Stimulated activated naive CD8-positive, alpha-beta T cell treated with anti-CD3 and anti-CD28 coated beads, Interleukin-15, Interleukin-2, amounts not matched to agents 100 U/mL and 50 U/mL, for 24 hours (primary cell): ENCODE results near the gene MEX3D.

Experiments
- ATAC-seq: fragments of 150-1000 bp; cut with Tn5 transposase; one replicate; pipeline ENCODE4 v1.10.0; 2021
- DNase-seq: peaks from one replicate; pipeline ENCODE4 v3.0.0; 2021

The MEX3D gene

GRCh38 chr19:1518471-1518870, 49.7 kb downstream of the MEX3D start:
- ATAC-seq: no peak
- no peak for DNase-seq

- ATAC-seq: no peak
These were observed 51.8 kb downstream of the MEX3D start for GRCh38 chr19:1516395-1516753.

GRCh38 chr19:1514986-1515721, 53.0 kb downstream of the MEX3D start:
- ATAC-seq (no peak), DNase-seq (no peak)

More at GRCh38 chr19:1516395-1516753, 51.8 kb downstream of the MEX3D start:
- DNase-seq: no peak

GRCh38 chr19:1514295-1514661, 53.8 kb downstream of the MEX3D start:
- DNase-seq (no peak), ATAC-seq (no peak)

GRCh38 chr19:1513499-1514294, 54.4 kb downstream of the MEX3D start:
- ATAC-seq: peak; percentile 51
- peak; percentile 83 for DNase-seq

- peak; percentile 85 for DNase-seq
- ATAC-seq: peak; percentile 88
These were observed 55.2 kb downstream of the MEX3D start, which contains the start of gene ADAMTSL5 for GRCh38 chr19:1512671-1513498. Gene ADAMTSL5 (minus strand): TSS chr19:1513019. CDS start chr19:1510943, 2,076 bp downstream.

GRCh38 chr19:1511318-1512317, 56.5 kb downstream of the MEX3D start:
- no peak for DNase-seq

GRCh38 chr19:1510807-1511206, 57.3 kb downstream of the MEX3D start:
- ATAC-seq: no peak
- no peak for DNase-seq

More at GRCh38 chr19:1511318-1512317, 56.5 kb downstream of the MEX3D start:
- no peak for ATAC-seq

- DNase-seq (no peak), ATAC-seq (no peak)
These were observed 57.7 kb downstream of the MEX3D start for GRCh38 chr19:1510442-1510806.

GRCh38 chr19:1509602-1510441, 58.3 kb downstream of the MEX3D start:
- ATAC-seq: no peak
- no peak for DNase-seq

- ATAC-seq (no peak), DNase-seq (no peak)
These were observed 59.6 kb downstream of the MEX3D start for GRCh38 chr19:1508507-1508856.

- ATAC-seq: peak; percentile 83
- DNase-seq: peak; percentile 88
These were observed 60.2 kb downstream of the MEX3D start for GRCh38 chr19:1507763-1508506.

- ATAC-seq (no peak), DNase-seq (no peak)
These were observed 60.9 kb downstream of the MEX3D start for GRCh38 chr19:1507192-1507660.

- ATAC-seq: no peak
These were observed 61.9 kb downstream of the MEX3D start for GRCh38 chr19:1505991-1506881.

GRCh38 chr19:1505012-1505411, 63.1 kb downstream of the MEX3D start:
- ATAC-seq (no peak), DNase-seq (no peak)

More at GRCh38 chr19:1505991-1506881, 61.9 kb downstream of the MEX3D start:
- no peak for DNase-seq
